ENCODE data around the gene PAK5. TPM values are rescaled to one million over a fixed set of nuclear protein-coding genes. Genes with fewer than 3 reads are reported as not detected.

The PAK5 gene
- total RNA-seq, 2 donors from 2014 or later = 0.12 TPM; not detected in 1

DNA sequence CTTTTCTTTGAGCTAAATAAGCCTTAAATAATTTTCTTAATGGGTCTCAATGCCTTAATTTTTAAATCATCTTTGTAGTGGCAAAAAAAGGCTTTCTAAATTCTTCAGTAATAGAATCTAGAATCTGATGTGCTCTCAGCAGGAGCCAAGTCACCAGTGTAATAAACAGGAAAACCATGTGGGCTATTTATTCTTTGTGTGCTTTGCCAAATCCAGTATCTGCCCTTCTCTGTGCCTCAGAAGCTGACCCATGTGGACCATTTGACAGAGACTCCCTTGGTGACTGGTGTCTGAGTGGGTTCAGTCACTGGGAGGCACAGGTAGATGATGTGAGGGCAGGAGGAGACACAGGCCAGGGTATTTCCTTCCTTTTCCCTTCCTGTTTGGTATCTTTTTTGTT lies 152.9 kb downstream of the PAK5 start:
- H3K36me3 ChIP-seq = no peaks in the 10 kb centered on the region
- no peaks in the 10 kb centered on the region for H3K4me1 ChIP-seq
- peak overlapping the region in 1 of 2 donors; percentile 16 for H3K27ac ChIP-seq
- H3K27me3 ChIP-seq = no peaks in the 10 kb centered on the region
- DNase-seq (ENCODE audit: low spot score) = no peak
- H3K4me3 ChIP-seq = no peak overlapping the region
- no peaks in the 10 kb centered on the region for H3K9me3 ChIP-seq
- TF ChIP-seq, protein P1, sequence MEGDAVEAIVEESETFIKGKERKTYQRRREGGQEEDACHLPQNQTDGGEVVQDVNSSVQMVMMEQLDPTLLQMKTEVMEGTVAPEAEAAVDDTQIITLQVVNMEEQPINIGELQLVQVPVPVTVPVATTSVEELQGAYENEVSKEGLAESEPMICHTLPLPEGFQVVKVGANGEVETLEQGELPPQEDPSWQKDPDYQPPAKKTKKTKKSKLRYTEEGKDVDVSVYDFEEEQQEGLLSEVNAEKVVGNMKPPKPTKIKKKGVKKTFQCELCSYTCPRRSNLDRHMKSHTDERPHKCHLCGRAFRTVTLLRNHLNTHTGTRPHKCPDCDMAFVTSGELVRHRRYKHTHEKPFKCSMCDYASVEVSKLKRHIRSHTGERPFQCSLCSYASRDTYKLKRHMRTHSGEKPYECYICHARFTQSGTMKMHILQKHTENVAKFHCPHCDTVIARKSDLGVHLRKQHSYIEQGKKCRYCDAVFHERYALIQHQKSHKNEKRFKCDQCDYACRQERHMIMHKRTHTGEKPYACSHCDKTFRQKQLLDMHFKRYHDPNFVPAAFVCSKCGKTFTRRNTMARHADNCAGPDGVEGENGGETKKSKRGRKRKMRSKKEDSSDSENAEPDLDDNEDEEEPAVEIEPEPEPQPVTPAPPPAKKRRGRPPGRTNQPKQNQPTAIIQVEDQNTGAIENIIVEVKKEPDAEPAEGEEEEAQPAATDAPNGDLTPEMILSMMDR (IDR thresholded peaks at IDR 0.05) = no peak

- Histone ChIP-seq H3K4me3 (no peak overlapping the region), H3K27ac (no peak overlapping the region), H3K36me3 (no peaks in the 10 kb centered on the region), H3K9me3 (no peaks in the 10 kb centered on the region), H3K27me3 (no peaks in the 10 kb centered on the region), H3K4me1 (no peaks in the 10 kb centered on the region)
- DNase-seq (ENCODE audit: low spot score) = no peak
- TF ChIP-seq, protein P1 (IDR thresholded peaks at IDR 0.05) = no peak
Measured at GRCh38 chr20:9685011-9685410, 153.9 kb downstream of the PAK5 start.

GRCh38 chr20:9677100-9677623 lies 161.7 kb downstream of the PAK5 start:
- H3K27me3 ChIP-seq = no peaks in the 10 kb centered on the region
- DNase-seq (ENCODE audit: low spot score) = no peak
- H3K27ac ChIP-seq = no peak overlapping the region
- no peaks in the 10 kb centered on the region for H3K9me3 ChIP-seq
- H3K4me3 ChIP-seq = no peak overlapping the region
- no peaks in the 10 kb centered on the region for H3K4me1 ChIP-seq
- TF ChIP-seq, protein P1 (IDR thresholded peaks at IDR 0.05) = no peak
- H3K36me3 ChIP-seq = no peaks in the 10 kb centered on the region

DNA sequence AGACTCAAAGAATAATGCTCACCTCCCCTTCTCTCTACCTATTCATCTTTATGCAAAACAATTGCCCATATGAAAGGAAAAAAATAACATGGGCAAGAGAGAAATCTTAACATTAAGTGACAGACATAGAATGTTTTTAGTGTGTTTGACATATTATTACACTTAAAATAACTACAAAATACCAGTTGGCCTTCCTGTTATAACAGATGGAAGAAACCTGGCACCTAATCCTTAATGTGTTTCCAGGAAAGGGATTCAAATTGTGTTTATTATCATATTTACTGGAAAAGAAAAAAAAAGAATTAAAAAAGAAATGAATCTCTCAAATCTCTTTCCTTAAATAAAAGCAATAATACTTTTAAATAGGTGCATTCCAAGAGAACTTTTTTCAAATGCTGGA lies 165.9 kb downstream of the PAK5 start:
- no peaks in the 10 kb centered on the region for H3K9me3 ChIP-seq
- no peak overlapping the region for H3K27ac ChIP-seq
- DNase-seq (ENCODE audit: low spot score) = no peak
- no peaks in the 10 kb centered on the region for H3K27me3 ChIP-seq
- H3K36me3 ChIP-seq = no peaks in the 10 kb centered on the region
- H3K4me3 ChIP-seq = no peak overlapping the region
- H3K4me1 ChIP-seq = no peaks in the 10 kb centered on the region
- TF ChIP-seq, protein P1 (IDR thresholded peaks at IDR 0.05) = no peak

GRCh38 chr20:9672027-9672426 lies 166.8 kb downstream of the PAK5 start:
- H3K36me3 ChIP-seq = no peaks in the 10 kb centered on the region
- no peak overlapping the region for H3K4me3 ChIP-seq
- no peak overlapping the region for H3K27ac ChIP-seq
- no peaks in the 10 kb centered on the region for H3K27me3 ChIP-seq
- TF ChIP-seq, protein P1 (IDR thresholded peaks at IDR 0.05) = no peak
- no peaks in the 10 kb centered on the region for H3K9me3 ChIP-seq
- no peaks in the 10 kb centered on the region for H3K4me1 ChIP-seq
- DNase-seq (ENCODE audit: low spot score) = no peak

DNA sequence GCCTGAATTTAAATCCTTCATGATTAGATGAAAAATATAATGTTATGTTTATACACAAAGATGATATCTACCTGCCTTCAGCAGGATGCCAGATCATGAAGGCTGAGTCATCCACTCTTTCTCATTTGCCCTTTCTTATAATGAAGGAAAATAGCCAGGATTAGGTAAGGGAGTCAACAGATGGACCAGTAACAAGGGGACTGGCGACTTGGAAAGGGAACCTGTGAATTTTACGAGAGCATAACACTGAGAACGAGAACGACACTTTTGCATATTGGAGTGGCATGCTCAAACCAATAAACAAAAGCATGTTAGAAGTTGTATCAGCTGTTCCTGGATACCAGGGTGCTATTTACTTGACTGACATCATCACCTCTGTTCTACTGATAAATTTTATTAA lies 170.5 kb downstream of the PAK5 start:
- Histone ChIP-seq H3K9me3 (no peaks in the 10 kb centered on the region), H3K27ac (no peak overlapping the region), H3K27me3 (no peaks in the 10 kb centered on the region), H3K4me3 (no peak overlapping the region), H3K36me3 (no peaks in the 10 kb centered on the region), H3K4me1 (no peaks in the 10 kb centered on the region)
- TF ChIP-seq, protein P1 (IDR thresholded peaks at IDR 0.05) = no peak
- DNase-seq (ENCODE audit: low spot score) = no peak

Data from right atrium auricular region (tissue), 2 donors.